Tongue (tissue), 2 donors: ENCODE measurements around the gene SMG9. TPM values are rescaled to one million over a fixed set of nuclear protein-coding genes. Genes with fewer than 3 reads are reported as not detected.

ENCODE experiments used
- DNase-seq: peaks from one replicate; pipeline ENCODE4 v3.0.0-alpha.2; 2015
- total RNA-seq: library from RNA; depleted of rRNA; stranded (reverse); fragments of >200 nt; gene quantifications from one replicate; pipeline ENCODE4 v1.2.3, GENCODE V29; 2014

The SMG9 gene
- total RNA-seq, 1 donor from 2014 or later: 13.0 TPM

- no peak for DNase-seq
Measured at GRCh38 chr19:43724896-43725295, 29.9 kb downstream of the SMG9 start.

- no peak for DNase-seq
Measured at GRCh38 chr19:43723588-43723987, 31.2 kb downstream of the SMG9 start.

- no peak for DNase-seq
Measured at GRCh38 chr19:43721469-43722048, 33.2 kb downstream of the SMG9 start.

GRCh38 chr19:43720936-43721335 lies 33.8 kb downstream of the SMG9 start:
- DNase-seq: no peak

GRCh38 chr19:43719918-43720317 lies 34.8 kb downstream of the SMG9 start:
- DNase-seq: no peak

- DNase-seq: no peak
Measured at GRCh38 chr19:43719378-43719868, 35.3 kb downstream of the SMG9 start.

- DNase-seq: no peak
Measured at GRCh38 chr19:43718627-43719377, 36.0 kb downstream of the SMG9 start.

GRCh38 chr19:43715776-43716175 lies 39.0 kb downstream of the SMG9 start, which contains the start of gene IRGC:
Gene IRGC, plus strand, starts transcription at chr19:43716076. Its CDS starts 2,483 bp downstream, at chr19:43718559.
- no peak for DNase-seq

GRCh38 chr19:43713208-43713607 lies 41.6 kb downstream of the SMG9 start:
- no peak for DNase-seq

GRCh38 chr19:43711751-43712355 lies 42.9 kb downstream of the SMG9 start:
- no peak for DNase-seq

GRCh38 chr19:43708716-43709115 lies 46.0 kb downstream of the SMG9 start:
- DNase-seq: no peak

GRCh38 chr19:43707158-43707712 lies 47.5 kb downstream of the SMG9 start:
- no peak for DNase-seq

GRCh38 chr19:43705729-43706128 lies 49.0 kb downstream of the SMG9 start:
- no peak for DNase-seq

- DNase-seq: no peak
Measured at GRCh38 chr19:43704002-43704705, 50.6 kb downstream of the SMG9 start.

- peak; percentile 78 for DNase-seq
Measured at GRCh38 chr19:43700395-43701000, 54.3 kb downstream of the SMG9 start.

- DNase-seq: peak; percentile 70
Measured at GRCh38 chr19:43699506-43700394, 55.0 kb downstream of the SMG9 start.

- DNase-seq: no peak
Measured at GRCh38 chr19:43697295-43697694, 57.5 kb downstream of the SMG9 start.

GRCh38 chr19:43695985-43696704 lies 58.6 kb downstream of the SMG9 start:
- no peak for DNase-seq

- DNase-seq: no peak
Measured at GRCh38 chr19:43694553-43694952, 60.2 kb downstream of the SMG9 start.

GRCh38 chr19:43692877-43693276 lies 61.9 kb downstream of the SMG9 start:
- DNase-seq: no peak
